Motor neuron (in vitro differentiated cells): Measurements from ENCODE around the gene OTC. TPM values are rescaled to one million over a fixed set of nuclear protein-coding genes. Genes with fewer than 3 reads are reported as not detected.

Source experiments
- ATAC-seq, 8 experiments: fragments of 200-7000 bp; cut with Tn5 transposase; replicated peaks in 6 of 8; 2 replicates each; pipeline ENCODE4 v1.8.0; 2021; ENCODE audit warnings: mild to moderate bottlenecking in 8 of 8, moderate library complexity in 8 of 8
- H3K27ac ChIP-seq, 2 donors: fragments of 250-450 bp; sonication (Bioruptor Pico); 2 replicates each; pipeline ENCODE4 v1.9.0; 2021; ENCODE audit warnings: antibody characterized with exemption in 2 of 2, mild to moderate bottlenecking in 2 of 2, moderate library complexity in 1 of 2
- H3K4me1 ChIP-seq, 2 donors: fragments of 250-450 bp; sonication (Bioruptor Pico); replicated peaks in 1 of 2; 2 replicates each; pipeline ENCODE4 v1.6.1; 2021; ENCODE audit warnings: antibody characterized with exemption in 2 of 2, mild to moderate bottlenecking in 2 of 2, moderate library complexity in 1 of 2
- H3K4me3 ChIP-seq, 5 donors: fragments of 250-450 bp; sonication (Bioruptor Pico); 2 replicates each; pipeline ENCODE4 v1.9.0; 2021; ENCODE audit warnings: antibody characterized with exemption in 5 of 5, mild to moderate bottlenecking in 5 of 5, moderate library complexity in 4 of 5
- WGBS, 10 experiments: fragments of 450-650 bp; shearing (Covaris generic); methylation state at CpG; one replicate each; pipeline ENCODE4 v1.0.0; 2022; 5-methylcytosine and 5-hydroxymethylcytosine counted together
- in situ Hi-C, 9 experiments: fragments of 400-800 bp; cut with MboI; loops; one replicate each; pipeline ENCODE4 v1.15.0; 2021; ENCODE audit warnings: low sequenced_read_pairs in 9 of 9, low pct_unique_long_range_greater_than_20kb in 2 of 9; ENCODE audit not compliant: unreplicated experiment in 9 of 9
- total RNA-seq, 8 experiments: library from RNA; unstranded; fragments of 300-600 nt; gene quantifications; 2 replicates each; pipeline versions ENCODE4 v1.2.3 to v1.2.4, GENCODE V29; 2022

The OTC gene
- total RNA-seq, 8 experiments from 2014 or later = 0.13 to 0.23 (median 0.14) TPM; not detected in 5

- in situ Hi-C loops = no loop called here
- Histone ChIP-seq H3K27ac (no peak overlapping the region), H3K4me1 (no peaks in the 10 kb centered on the region), H3K4me3 (no peak overlapping the region)
- WGBS, 10 experiments = 0 to 100% (median 46%) methylated on average over 1 to 2 of the region's 2 CpGs; no CpG with 5 or more reads in 7 of the 10 experiments
- no peak for ATAC-seq
These were observed 16.4 kb downstream of the OTC start for GRCh38 chrX:38368774-38369173.

- in situ Hi-C loops = no loop called here
- no peak overlapping the region for H3K4me3 ChIP-seq
- H3K27ac ChIP-seq = no peak overlapping the region
- no peaks in the 10 kb centered on the region for H3K4me1 ChIP-seq
- no peak for ATAC-seq
- 0 to 100% (median 37%) methylated on average over 1 to 2 of the region's 2 CpGs; no CpG with 5 or more reads in 4 of the 10 experiments for WGBS, 10 experiments
These were observed 19.2 kb downstream of the OTC start for GRCh38 chrX:38371641-38372040.

DNA sequence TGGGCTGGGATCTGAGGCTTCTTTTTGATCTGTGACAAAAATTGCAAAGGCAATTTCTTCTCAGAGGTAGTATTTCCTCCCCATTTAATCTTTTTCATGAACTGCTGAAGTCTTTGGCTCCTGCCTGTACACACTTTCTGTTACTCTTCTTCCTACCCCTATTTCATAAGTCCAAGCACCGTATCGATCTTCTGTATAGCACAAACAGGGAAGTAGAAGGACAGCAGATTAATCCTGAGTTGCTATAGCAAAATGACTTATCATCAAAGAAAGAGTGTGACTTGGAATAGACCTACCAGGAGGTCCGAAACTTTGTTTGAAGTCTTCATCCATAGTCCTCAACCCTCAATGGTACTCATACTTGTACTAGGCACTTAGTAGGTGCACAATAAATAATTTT, 22.0 kb downstream of the OTC start:
- in situ Hi-C loops = no loop called here
- WGBS, 10 experiments = 67 to 100% (median 68%) methylated on average over 2 to 3 of the region's 3 CpGs; no CpG with 5 or more reads in 7 of the 10 experiments

DNA sequence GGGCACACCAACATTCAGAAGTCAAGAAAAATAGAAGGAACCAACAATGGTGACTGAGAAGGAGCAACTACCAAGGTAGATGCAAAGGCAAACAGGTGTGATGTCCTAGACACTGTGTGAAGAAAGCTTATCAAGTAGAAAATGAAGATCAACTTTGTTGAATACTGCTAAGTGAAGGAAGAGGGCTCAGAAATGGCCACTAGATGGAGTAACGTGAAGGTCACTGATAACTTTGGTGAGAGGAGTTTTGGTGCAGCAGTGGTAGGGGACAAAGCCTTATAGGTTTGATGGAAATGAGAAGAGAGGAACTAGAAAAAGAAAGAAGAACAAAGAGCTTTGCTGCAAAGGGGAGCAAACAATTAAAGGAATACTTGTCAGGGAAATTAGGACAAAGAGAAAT, 23.5 kb downstream of the OTC start:
- H3K27ac ChIP-seq = no peak overlapping the region
- WGBS, 10 experiments = 0 to 67% (median 20%) methylated on average over 1 of the region's 1 CpG; no CpG with 5 or more reads in 4 of the 10 experiments
- ATAC-seq = peak in 3 of 8 experiments; percentile 52 to 65 (median 54)
- H3K4me3 ChIP-seq = no peak overlapping the region
- no peaks in the 10 kb centered on the region for H3K4me1 ChIP-seq
- in situ Hi-C loops = no loop called here

More for the DNA sequence above, 22.0 kb downstream of the OTC start:
- ATAC-seq = no peak
- Histone ChIP-seq H3K4me3 (no peak overlapping the region), H3K4me1 (no peaks in the 10 kb centered on the region), H3K27ac (no peak overlapping the region)

GRCh38 chrX:38376747-38377146, 24.3 kb downstream of the OTC start:
- H3K27ac ChIP-seq = no peak overlapping the region
- in situ Hi-C loops = no loop called here
- no peak overlapping the region for H3K4me3 ChIP-seq
- WGBS, 10 experiments = 0 to 71% (median 5%) methylated on average over 1 of the region's 1 CpG; no CpG with 5 or more reads in 6 of the 10 experiments
- no peak for ATAC-seq
- no peaks in the 10 kb centered on the region for H3K4me1 ChIP-seq

DNA sequence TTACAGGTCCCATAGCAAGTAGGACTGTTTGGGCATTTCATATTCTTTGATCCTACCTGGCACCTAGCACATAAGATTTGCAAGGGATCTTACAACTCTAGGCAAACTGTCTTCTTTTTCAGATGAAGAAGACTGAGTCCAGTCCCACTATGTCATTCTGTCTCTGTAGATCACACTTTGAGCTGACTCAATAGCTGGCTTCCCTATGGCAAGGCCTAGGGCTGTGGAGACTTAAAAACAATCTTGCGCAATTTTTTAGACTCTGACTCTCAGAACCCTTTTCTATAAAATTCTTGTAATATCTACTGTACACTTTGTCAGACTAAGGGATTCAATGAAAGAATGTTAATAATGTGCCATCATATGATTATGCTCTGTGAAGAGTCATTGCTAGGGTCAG, 26.7 kb downstream of the OTC start:
- no peak for ATAC-seq
- in situ Hi-C loops = no loop called here
- no peak overlapping the region for H3K4me3 ChIP-seq
- WGBS, 10 experiments = 63 to 100% methylated on average over 1 of the region's 1 CpG; no CpG with 5 or more reads in 8 of the 10 experiments
- H3K27ac ChIP-seq = no peak overlapping the region
- no peaks in the 10 kb centered on the region for H3K4me1 ChIP-seq

DNA sequence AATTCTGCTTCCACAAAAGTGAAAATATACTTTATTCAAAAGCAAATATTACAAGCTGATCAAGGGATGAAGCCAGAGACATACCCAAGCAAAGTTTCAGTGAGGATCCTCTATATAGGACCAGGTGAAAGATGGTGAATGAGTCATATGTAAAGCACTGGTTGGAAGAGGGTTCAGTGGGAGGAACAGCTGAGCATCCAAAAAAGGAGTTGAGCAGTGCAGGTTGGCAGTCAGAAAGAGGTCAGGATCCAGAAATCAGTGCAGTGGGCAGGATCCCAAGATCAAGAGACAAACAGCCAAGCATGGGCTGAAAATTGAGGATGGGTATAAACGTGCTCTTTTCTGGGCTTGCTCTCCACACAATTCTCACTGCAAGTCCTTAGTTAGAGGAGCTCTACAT, 30.3 kb downstream of the OTC start:
- ATAC-seq = no peak
- in situ Hi-C loops = no loop called here
- WGBS, 10 experiments = 40 to 100% methylated on average over 1 of the region's 1 CpG; no CpG with 5 or more reads in 8 of the 10 experiments

GRCh38 chrX:38400389-38400910, 48.0 kb downstream of the OTC start:
- ATAC-seq = peak in 5 of 8 experiments; percentile 21 to 51 (median 31)
- in situ Hi-C loops = no loop called here
- 63 to 80% methylated on average over 1 to 2 of the region's 6 CpGs; no CpG with 5 or more reads in 8 of the 10 experiments for WGBS, 10 experiments

More for the DNA sequence above, 30.3 kb downstream of the OTC start:
- no peak overlapping the region for H3K4me3 ChIP-seq
- no peak overlapping the region for H3K27ac ChIP-seq
- H3K4me1 ChIP-seq = no peaks in the 10 kb centered on the region

GRCh38 chrX:38402118-38402517, 49.7 kb downstream of the OTC start:
- Histone ChIP-seq H3K27ac (no peak overlapping the region), H3K4me3 (no peak overlapping the region), H3K4me1 (peaks cover 0 to 42% of the 10 kb centered on the region in 2 donors)
- in situ Hi-C loops = no loop called here
- peak in 6 of 8 experiments; percentile 51 to 86 (median 62) for ATAC-seq

More at GRCh38 chrX:38400389-38400910, 48.0 kb downstream of the OTC start:
- Histone ChIP-seq H3K27ac (no peak overlapping the region), H3K4me1 (peaks cover 0 to 35% of the 10 kb centered on the region in 2 donors), H3K4me3 (no peak overlapping the region)

GRCh38 chrX:38403834-38404233, 51.4 kb downstream of the OTC start:
- Histone ChIP-seq H3K4me3 (no peak overlapping the region), H3K4me1 (peaks cover 0 to 43% of the 10 kb centered on the region in 2 donors), H3K27ac (no peak overlapping the region)
- in situ Hi-C loops = no loop called here
- ATAC-seq = peak in 1 of 8 experiments; percentile 16
- 63 to 83% methylated on average over 1 of the region's 1 CpG; no CpG with 5 or more reads in 8 of the 10 experiments for WGBS, 10 experiments

DNA sequence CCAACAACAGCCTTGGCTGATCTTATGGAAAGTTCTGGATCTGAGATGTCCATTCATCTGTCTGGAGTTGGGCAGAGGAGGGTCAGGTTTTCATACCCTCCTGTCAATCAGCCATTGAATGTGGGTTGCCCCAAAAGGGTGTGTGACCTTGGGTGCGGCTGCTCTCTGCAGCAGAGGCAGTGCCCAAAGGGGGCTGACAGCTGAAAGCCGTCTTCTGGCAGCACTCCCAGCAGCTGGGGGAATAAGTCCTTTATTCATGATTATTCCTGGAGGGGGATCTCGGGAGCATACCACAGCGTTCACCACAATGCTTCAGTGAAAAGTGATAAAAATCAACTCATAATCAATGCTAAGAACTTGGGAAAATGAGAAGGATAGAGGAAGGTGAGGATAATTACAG, 54.7 kb downstream of the OTC start:
- Histone ChIP-seq H3K4me3 (no peak overlapping the region), H3K27ac (no peak overlapping the region), H3K4me1 (peaks cover 0 to 29% of the 10 kb centered on the region in 2 donors)
- 9 to 100% (median 70%) methylated on average over 1 to 4 of the region's 4 CpGs; no CpG with 5 or more reads in 6 of the 10 experiments for WGBS, 10 experiments
- in situ Hi-C loops = no loop called here
- ATAC-seq = peak in 1 of 8 experiments; percentile 55

DNA sequence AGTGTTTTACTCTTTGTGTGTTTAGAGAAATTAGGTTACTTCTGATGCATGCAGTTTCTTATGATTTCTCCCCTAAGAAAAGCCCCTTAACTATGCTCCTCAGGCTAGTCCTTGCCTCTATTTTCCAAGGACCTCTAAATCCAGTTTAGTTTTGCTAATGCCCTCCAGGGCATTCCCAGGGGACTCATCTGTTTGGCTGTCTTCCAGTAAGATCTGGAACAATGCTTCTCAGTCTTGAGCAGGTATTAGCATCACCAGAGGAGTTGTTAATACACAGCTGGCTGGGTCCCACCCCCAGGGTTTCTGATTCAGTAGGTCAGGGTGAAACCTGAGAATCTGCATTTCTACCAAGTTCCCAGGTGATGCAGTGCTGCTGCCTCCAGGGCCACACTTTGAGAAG, 56.9 kb downstream of the OTC start:
- ATAC-seq = peak in 1 of 8 experiments; percentile 31
- Histone ChIP-seq H3K4me1 (peaks cover 0 to 15% of the 10 kb centered on the region in 2 donors), H3K27ac (no peak overlapping the region), H3K4me3 (no peak overlapping the region)
- in situ Hi-C loops = no loop called here

GRCh38 chrX:38426785-38427184, 74.4 kb downstream of the OTC start:
- Histone ChIP-seq H3K4me3 (no peak overlapping the region), H3K27ac (no peak overlapping the region), H3K4me1 (peaks cover 0 to 4% of the 10 kb centered on the region in 2 donors)
- in situ Hi-C loops = no loop called here
- no peak for ATAC-seq

DNA sequence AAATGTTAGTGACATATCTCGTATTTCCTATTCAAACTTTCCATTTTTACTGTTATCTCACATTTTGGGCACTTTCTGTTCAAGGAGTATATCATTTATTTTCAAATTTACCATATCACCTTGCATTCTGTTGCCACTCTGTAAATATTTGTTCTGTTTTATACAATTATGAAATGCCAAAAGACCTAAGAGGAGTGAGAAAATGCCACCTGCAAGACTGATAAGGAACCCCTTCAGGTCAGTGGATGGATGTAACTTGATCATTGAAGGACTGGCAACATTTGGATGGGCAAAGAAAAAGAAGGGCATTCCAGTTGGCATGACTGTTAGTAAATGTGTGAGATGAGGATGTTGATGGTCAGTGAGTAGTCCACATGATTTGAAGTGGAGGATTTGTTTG, 79.1 kb downstream of the OTC start:
- H3K4me1 ChIP-seq = no peaks in the 10 kb centered on the region
- no peak for ATAC-seq
- H3K27ac ChIP-seq = no peak overlapping the region
- WGBS, 10 experiments = 33 to 100% (median 44%) methylated on average over 1 of the region's 1 CpG; no CpG with 5 or more reads in 6 of the 10 experiments
- in situ Hi-C loops = no loop called here
- H3K4me3 ChIP-seq = no peak overlapping the region
